Measurements from ENCODE around the gene ZSWIM4.

Gene ZSWIM4

GRCh38 chr19:13880059-13881043, 85.1 kb downstream of the ZSWIM4 start:
- peak; percentile 17 for FAIRE-seq

- no peak for FAIRE-seq
Measured at GRCh38 chr19:13881251-13881691, 86.0 kb downstream of the ZSWIM4 start.
